H1 (cell line): Measurements from ENCODE around the gene PLCB1.

ENCODE experiments used
- ASH2L ChIP-seq: fragments of 200-600, 300-600 bp; sonication (generic); IDR thresholded peaks from one replicate; pipeline ENCODE4 v1.7.1; 2017; ENCODE audit warnings: low read length
- CHD2 ChIP-seq: IDR thresholded peaks from 2 replicates; pipeline ENCODE4 v1.6.1; 2012; ENCODE audit warnings: low read length, improper control_type of control experiment
- CTCF ChIP-seq, 3 experiments: IDR thresholded peaks; 1 replicate in 2 of 3; 2 replicates in 1 of 3; pipeline versions ENCODE4 v1.5.1 to v1.6.1; 2011; ENCODE audit warnings: low read length in 3 of 3, mild to moderate bottlenecking in 3 of 3, inconsistent platforms in 2 of 3, low read depth in 1 of 3, moderate library complexity in 1 of 3; ENCODE audit not compliant: insufficient read depth in 1 of 3; ENCODE audit errors: control extremely low read depth in 1 of 3
- FOSL1 ChIP-seq: IDR thresholded peaks from 2 replicates; pipeline ENCODE4 v1.6.1; 2011; ENCODE audit warnings: mild to moderate bottlenecking, low read depth, low read length, moderate library complexity; ENCODE audit not compliant: insufficient read depth
- HDAC6 ChIP-seq: IDR thresholded peaks from one replicate; pipeline ENCODE4 v1.7.1; 2012; ENCODE audit warnings: low read depth, mild to moderate bottlenecking, inconsistent platforms, low read length, moderate library complexity
- POLR2A ChIP-seq, 2 experiments: IDR thresholded peaks; 1 replicate in 1 of 2; 2 replicates in 1 of 2; pipeline ENCODE4 v1.6.1; 2011; ENCODE audit warnings: low read depth in 2 of 2, low read length in 2 of 2, mild to moderate bottlenecking in 2 of 2; ENCODE audit errors: control extremely low read depth in 1 of 2
- POLR2AphosphoS5 ChIP-seq: IDR thresholded peaks from 2 replicates; pipeline ENCODE4 v1.6.1; 2011; ENCODE audit warnings: low read depth, low read length
- RFX5 ChIP-seq: IDR thresholded peaks from 2 replicates; pipeline ENCODE4 v1.6.1; 2011; ENCODE audit warnings: low read depth, low read length, improper control_type of control experiment, borderline replicate concordance
- SIN3A ChIP-seq, 2 experiments: IDR thresholded peaks in 1 of 2; conservative IDR thresholded peaks in 1 of 2; 2 replicates each; pipeline ENCODE4 v1.6.1; 2011 to 2012; ENCODE audit warnings: low read length in 2 of 2, improper control_type of control experiment in 1 of 2, low read depth in 1 of 2, mild to moderate bottlenecking in 1 of 2
- SP1 ChIP-seq: IDR thresholded peaks from 2 replicates; pipeline ENCODE4 v1.6.1; 2011; ENCODE audit warnings: low read depth, low read length
- SUZ12 ChIP-seq: fragments of 200-600 bp; sonication (generic); IDR thresholded peaks from 2 replicates; pipeline ENCODE4 v1.6.1; 2012; ENCODE audit warnings: mild to moderate bottlenecking, inconsistent platforms, low read length, moderate library complexity, mixed read lengths
- TEAD4 ChIP-seq: IDR thresholded peaks from 2 replicates; pipeline ENCODE4 v1.6.1; 2012; ENCODE audit warnings: low read depth, low read length, inconsistent platforms, mixed read lengths
- TF ChIP-seq, protein P1 (sequence below): IDR thresholded peaks from 2 replicates; pipeline ENCODE4 v1.6.1; 2012; ENCODE audit warnings: low read length, inconsistent platforms

GRCh38 chr20:8723296-8723695 lies 591.2 kb downstream of the PLCB1 start:
- TF ChIP-seq SP1 (no peak), SUZ12 (no peak), POLR2A (IDR thresholded peaks at IDR 0.05; ENCODE audit: control extremely low read depth in 1 of 2, low read depth in 2 of 2, low read length in 2 of 2) (no peak), CTCF (IDR thresholded peaks at IDR 0.05; ENCODE audit: control extremely low read depth in 1 of 3, insufficient read depth in 1 of 3, low read depth in 1 of 3, low read length in 3 of 3) (no peak), RFX5 (no peak), FOSL1 (no peak), SIN3A (conservative IDR thresholded peaks at IDR 0.05 in 1 of 2, IDR thresholded peaks at IDR 0.05 in 1 of 2; ENCODE audit: low read depth in 1 of 2, low read length in 2 of 2) (no peak), HDAC6 (no peak), POLR2AphosphoS5 (no peak), CHD2 (no peak), ASH2L (no peak), TEAD4 (no peak)
- TF ChIP-seq, protein P1, sequence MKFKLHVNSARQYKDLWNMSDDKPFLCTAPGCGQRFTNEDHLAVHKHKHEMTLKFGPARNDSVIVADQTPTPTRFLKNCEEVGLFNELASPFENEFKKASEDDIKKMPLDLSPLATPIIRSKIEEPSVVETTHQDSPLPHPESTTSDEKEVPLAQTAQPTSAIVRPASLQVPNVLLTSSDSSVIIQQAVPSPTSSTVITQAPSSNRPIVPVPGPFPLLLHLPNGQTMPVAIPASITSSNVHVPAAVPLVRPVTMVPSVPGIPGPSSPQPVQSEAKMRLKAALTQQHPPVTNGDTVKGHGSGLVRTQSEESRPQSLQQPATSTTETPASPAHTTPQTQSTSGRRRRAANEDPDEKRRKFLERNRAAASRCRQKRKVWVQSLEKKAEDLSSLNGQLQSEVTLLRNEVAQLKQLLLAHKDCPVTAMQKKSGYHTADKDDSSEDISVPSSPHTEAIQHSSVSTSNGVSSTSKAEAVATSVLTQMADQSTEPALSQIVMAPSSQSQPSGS, result no peak
